Naive thymus-derived CD8-positive, alpha-beta T cell (primary cell): ENCODE measurements around the gene DET1. TPM values are rescaled to one million over a fixed set of nuclear protein-coding genes. Genes with fewer than 3 reads are reported as not detected.
"Not testable (repeated sequence)": the region's sequence is repeated elsewhere in the genome, so short reads cannot be mapped to it uniquely, and the experiment has no call there.

Source experiments
- ATAC-seq, 2 donors: fragments of 150-1000 bp; cut with Tn5 transposase in 1 of 2; sonication (Bioruptor Pico), chemical (Tn5 transposase) in 1 of 2; 1 replicate in 1 of 2; 2 replicates in 1 of 2; pipeline ENCODE4 v1.10.0; 2021; ENCODE audit warnings: mild to moderate bottlenecking in 2 of 2, moderate library complexity in 2 of 2
- POLR2A ChIA-PET: fragments of 350-600 bp; sonication (Branson Sonifier 250); formaldehyde crosslinking; loops from one replicate; lab custom pipeline; 2021; ENCODE audit warnings: antibody characterized with exemption; lab: Charles Lee
- DNase-seq, 10 donors: peaks; one replicate each; pipeline versions ENCODE4 v3.0.0 to v3.0.0-alpha.2; 2020 to 2022
- H3K27ac Mint-ChIP-seq, 10 donors: one replicate each; pipeline ENCODE4 v1.8.0; 2020 to 2022; ENCODE audit warnings: mild to moderate bottlenecking in 10 of 10, mixed read lengths in 10 of 10, moderate library complexity in 4 of 10, inconsistent platforms in 1 of 10
- H3K27me3 Mint-ChIP-seq, 5 donors: one replicate each; pipeline ENCODE4 v1.8.0; 2021 to 2022; ENCODE audit warnings: mixed read lengths in 5 of 5
- H3K36me3 Mint-ChIP-seq, 3 donors: one replicate each; pipeline ENCODE4 v1.8.0; 2020 to 2022; ENCODE audit warnings: mixed read lengths in 3 of 3, mild to moderate bottlenecking in 2 of 3, inconsistent platforms in 1 of 3
- H3K4me1 Mint-ChIP-seq, 4 donors: one replicate each; pipeline ENCODE4 v1.8.0; 2021 to 2022; ENCODE audit warnings: mixed read lengths in 4 of 4
- H3K4me3 Mint-ChIP-seq, 10 donors: one replicate each; pipeline ENCODE4 v1.8.0; 2020 to 2022; ENCODE audit warnings: mild to moderate bottlenecking in 10 of 10, mixed read lengths in 10 of 10, moderate library complexity in 6 of 10, inconsistent platforms in 1 of 10
- H3K9me3 Mint-ChIP-seq, 9 donors: one replicate each; pipeline ENCODE4 v1.8.0; 2020 to 2022; ENCODE audit warnings: mixed read lengths in 9 of 9, mild to moderate bottlenecking in 3 of 9, inconsistent platforms in 1 of 9, moderate library complexity in 1 of 9
- polyA plus RNA-seq, 3 donors: library from polyadenylated mRNA; unstranded; fragments of 300-500 nt; fragmentation: Illumina TruSeq; gene quantifications; one replicate each; pipeline ENCODE4 v1.2.3, GENCODE V29; 2021
- total RNA-seq, 8 experiments: library from RNA in 2 of 8; stranded (reverse) in 2 of 8; gene quantifications; one replicate each; pipeline ENCODE4 v1.2.3 and lab custom pipeline; 2021 to 2026

The DET1 gene
- total and polyA plus RNA-seq, 5 experiments from 2014 or later = 0.15 to 10.2 (median 2.1) TPM

- no peak overlapping the region for H3K4me3 Mint-ChIP-seq
- ATAC-seq = no peak
- peaks cover 0 to under 1% (median 0%) of the 10 kb centered on the region in 5 donors for H3K27me3 Mint-ChIP-seq
- no peak for DNase-seq
- peaks cover 0 to 3% (median 3%) of the 10 kb centered on the region in 3 donors for H3K36me3 Mint-ChIP-seq
- POLR2A ChIA-PET = no interaction called here
- H3K9me3 Mint-ChIP-seq = no peaks in the 10 kb centered on the region
- H3K27ac Mint-ChIP-seq = no peak overlapping the region
- H3K4me1 Mint-ChIP-seq = peaks cover 0 to 9% (median 0%) of the 10 kb centered on the region in 4 donors
Measured at GRCh38 chr15:88487178-88487795, 59.2 kb downstream of the DET1 start.

GRCh38 chr15:88484682-88485331 is 61.7 kb downstream of the DET1 start:
- no peak for DNase-seq
- no peak overlapping the region for H3K27ac Mint-ChIP-seq
- POLR2A ChIA-PET = no interaction called here

GRCh38 chr15:88482263-88482662 is 64.2 kb downstream of the DET1 start:
- POLR2A ChIA-PET = no interaction called here

More at GRCh38 chr15:88484682-88485331, 61.7 kb downstream of the DET1 start:
- peaks cover 0 to 2% (median 0%) of the 10 kb centered on the region in 5 donors for H3K27me3 Mint-ChIP-seq
- no peak overlapping the region for H3K4me3 Mint-ChIP-seq
- H3K36me3 Mint-ChIP-seq = peaks cover 0 to 5% (median under 1%) of the 10 kb centered on the region in 3 donors
- no peak for ATAC-seq
- no peaks in the 10 kb centered on the region for H3K9me3 Mint-ChIP-seq
- H3K4me1 Mint-ChIP-seq = peaks cover 0 to 8% (median 0%) of the 10 kb centered on the region in 4 donors

GRCh38 chr15:88480981-88481380 is 65.5 kb downstream of the DET1 start:
- POLR2A ChIA-PET = no interaction called here
- peaks cover 0 to 28% (median 7%) of the 10 kb centered on the region in 3 donors for H3K36me3 Mint-ChIP-seq
- DNase-seq (no peak), ATAC-seq (no peak)
- peaks cover 0 to 2% (median 0%) of the 10 kb centered on the region in 5 donors for H3K27me3 Mint-ChIP-seq
- H3K27ac Mint-ChIP-seq = peak overlapping the region in 1 of 10 donors; percentile 42
- no peak overlapping the region for H3K4me3 Mint-ChIP-seq
- H3K9me3 Mint-ChIP-seq = no peaks in the 10 kb centered on the region
- H3K4me1 Mint-ChIP-seq = peaks cover 0 to 4% (median 0%) of the 10 kb centered on the region in 4 donors

More at GRCh38 chr15:88482263-88482662, 64.2 kb downstream of the DET1 start:
- DNase-seq (no peak), ATAC-seq (no peak)
- Mint-ChIP-seq H3K4me1 (peaks cover 0 to 5% (median 0%) of the 10 kb centered on the region in 4 donors), H3K36me3 (peaks cover 0 to 19% (median 7%) of the 10 kb centered on the region in 3 donors), H3K4me3 (no peak overlapping the region), H3K27ac (no peak overlapping the region), H3K9me3 (no peaks in the 10 kb centered on the region), H3K27me3 (peaks cover 0 to 2% (median 0%) of the 10 kb centered on the region in 5 donors)

GRCh38 chr15:88479169-88479568 is 67.3 kb downstream of the DET1 start:
- no peak for ATAC-seq
- Mint-ChIP-seq H3K27ac (peak overlapping the region in 1 of 10 donors; percentile 13), H3K4me1 (peaks cover 0 to 2% (median 0%) of the 10 kb centered on the region in 4 donors), H3K9me3 (no peaks in the 10 kb centered on the region), H3K36me3 (peaks cover 0 to 46% (median 12%) of the 10 kb centered on the region in 3 donors), H3K4me3 (no peak overlapping the region), H3K27me3 (peaks cover 0 to 2% (median 0%) of the 10 kb centered on the region in 5 donors)
- POLR2A ChIA-PET = interaction anchor here (2.1 kb wide), 1 partner anchor 12 kb away, joined by 6 read pairs; the partner anchor contains the start of genes MRPL46 and MRPS11
- no peak for DNase-seq

GRCh38 chr15:88477904-88478303 is 68.6 kb downstream of the DET1 start:
- peaks cover 0 to 54% (median 12%) of the 10 kb centered on the region in 3 donors for H3K36me3 Mint-ChIP-seq

GRCh38 chr15:88477126-88477525 is 69.4 kb downstream of the DET1 start:
- Mint-ChIP-seq H3K27me3 (no peaks in the 10 kb centered on the region), H3K9me3 (no peaks in the 10 kb centered on the region), H3K27ac (no peak overlapping the region), H3K4me3 (peak overlapping the region in 1 of 10 donors; percentile 14), H3K4me1 (peaks cover 0 to under 1% (median 0%) of the 10 kb centered on the region in 4 donors), H3K36me3 (peaks cover 0 to 61% (median 7%) of the 10 kb centered on the region in 3 donors)
- POLR2A ChIA-PET = no interaction called here
- ATAC-seq = no peak
- no peak for DNase-seq

More at GRCh38 chr15:88477904-88478303, 68.6 kb downstream of the DET1 start:
- POLR2A ChIA-PET = interaction anchor here (2.1 kb wide), 1 partner anchor 11 kb away, joined by 6 read pairs; the partner anchor contains the start of genes MRPL46 and MRPS11
- no peak for ATAC-seq
- no peak for DNase-seq
- H3K27me3 Mint-ChIP-seq = peaks cover 0 to 2% (median 0%) of the 10 kb centered on the region in 5 donors
- H3K27ac Mint-ChIP-seq = no peak overlapping the region
- H3K9me3 Mint-ChIP-seq = no peaks in the 10 kb centered on the region
- peaks cover 0 to 2% (median 0%) of the 10 kb centered on the region in 4 donors for H3K4me1 Mint-ChIP-seq
- H3K4me3 Mint-ChIP-seq = no peak overlapping the region

GRCh38 chr15:88476635-88477060 is 69.8 kb downstream of the DET1 start:
- H3K4me1 Mint-ChIP-seq = no peaks in the 10 kb centered on the region
- H3K9me3 Mint-ChIP-seq = no peaks in the 10 kb centered on the region
- DNase-seq (peak in 4 of 10 donors; percentile 5 to 39 (median 29)), ATAC-seq (no peak)
- no peak overlapping the region for H3K27ac Mint-ChIP-seq
- POLR2A ChIA-PET = no interaction called here
- peaks cover 0 to 66% (median 6%) of the 10 kb centered on the region in 3 donors for H3K36me3 Mint-ChIP-seq
- H3K27me3 Mint-ChIP-seq = no peaks in the 10 kb centered on the region
- no peak overlapping the region for H3K4me3 Mint-ChIP-seq

- DNase-seq, H3K4me1 Mint-ChIP-seq, ATAC-seq, POLR2A ChIA-PET, H3K27ac Mint-ChIP-seq, H3K27me3 Mint-ChIP-seq, H3K4me3 Mint-ChIP-seq, H3K9me3 Mint-ChIP-seq: not testable (repeated sequence)
- peaks cover 0 to 60% (median 6%) of the 10 kb centered on the region in 3 donors for H3K36me3 Mint-ChIP-seq
Measured at GRCh38 chr15:88473661-88474293, 72.7 kb downstream of the DET1 start.

GRCh38 chr15:88472225-88472624 is 74.3 kb downstream of the DET1 start:
- Mint-ChIP-seq H3K27me3 (no peaks in the 10 kb centered on the region), H3K27ac (no peak overlapping the region)

GRCh38 chr15:88470625-88471372 is 75.7 kb downstream of the DET1 start:
- peaks cover 0 to 41% (median 4%) of the 10 kb centered on the region in 3 donors for H3K36me3 Mint-ChIP-seq
- H3K9me3 Mint-ChIP-seq = no peaks in the 10 kb centered on the region
- DNase-seq = no peak
- no peak overlapping the region for H3K4me3 Mint-ChIP-seq
- POLR2A ChIA-PET = no interaction called here
- no peaks in the 10 kb centered on the region for H3K27me3 Mint-ChIP-seq
- ATAC-seq = no peak
- no peak overlapping the region for H3K27ac Mint-ChIP-seq
- peaks cover 12 to 27% (median 23%) of the 10 kb centered on the region in 4 donors for H3K4me1 Mint-ChIP-seq

More at GRCh38 chr15:88472225-88472624, 74.3 kb downstream of the DET1 start:
- Mint-ChIP-seq H3K4me3 (no peak overlapping the region), H3K9me3 (no peaks in the 10 kb centered on the region), H3K4me1 (peaks cover 5 to 14% (median 10%) of the 10 kb centered on the region in 4 donors), H3K36me3 (peaks cover 0 to 50% (median 4%) of the 10 kb centered on the region in 3 donors)
- no peak for DNase-seq
- POLR2A ChIA-PET = no interaction called here
- no peak for ATAC-seq

- peak overlapping the region in 3 of 10 donors; percentile 39 to 48 (median 39) for H3K4me3 Mint-ChIP-seq
- peak overlapping the region in 1 of 10 donors; percentile 99 for H3K27ac Mint-ChIP-seq
- peaks cover 0 to 38% (median under 1%) of the 10 kb centered on the region in 3 donors for H3K36me3 Mint-ChIP-seq
- no peaks in the 10 kb centered on the region for H3K27me3 Mint-ChIP-seq
- H3K9me3 Mint-ChIP-seq = no peaks in the 10 kb centered on the region
- POLR2A ChIA-PET = no interaction called here
- ATAC-seq (no peak), DNase-seq (no peak)
- peaks cover 14 to 35% (median 25%) of the 10 kb centered on the region in 4 donors for H3K4me1 Mint-ChIP-seq
Measured at GRCh38 chr15:88469321-88469720, 77.2 kb downstream of the DET1 start.
